HepG2 (cell line): ENCODE measurements around the gene S100A6. TPM values are rescaled to one million over a fixed set of nuclear protein-coding genes. Genes with fewer than 3 reads are reported as not detected.

Experiments used
- ATAC-seq: fragments of 200-7000 bp; cut with Tn5 transposase; 3 replicates; pipeline ENCODE4 v1.9.1; 2020; ENCODE audit warnings: mild to moderate bottlenecking, moderate library complexity
- BruUV-seq: library from RNA; stranded (reverse); fragments of 400-500 nt; replicated peaks from 2 replicates; lab custom pipeline; 2021; lab: Mats Ljungman, UMichigan
- CTCF ChIA-PET: fragments of 300-600 bp; formaldehyde crosslinking; extraction: SDS; loops from one replicate; lab custom pipeline; 2021; ENCODE audit warnings: low total read pairs, inconsistent platforms, low intra/inter-chr PET ratio; lab: Yijun Ruan, JAX
- POLR2A ChIA-PET: fragments of 350-600 bp; sonication (Branson Sonifier 250); formaldehyde crosslinking; loops from one replicate; lab custom pipeline; 2020; ENCODE audit warnings: antibody characterized with exemption, inconsistent platforms; lab: Yijun Ruan, JAX
- DNase-seq: peaks from one replicate; pipeline ENCODE4 v3.0.0-alpha.2; 2015; ENCODE audit warnings: low spot score
- FAIRE-seq: peaks from 3 replicates; lab custom pipeline; 2011; peaks lifted over from hg19 to GRCh38; lab: Jason Lieb, UNC
- H2AFZ ChIP-seq: one replicate; pipeline ENCODE4 v1.6.1; 2011; ENCODE audit warnings: low read length, inconsistent platforms
- H3K27ac ChIP-seq: fragments of 300-600 bp; 3 replicates; pipeline ENCODE4 v1.8.0; 2011; ENCODE audit warnings: mixed run types, mild to moderate bottlenecking, mixed read lengths, low read length, inconsistent platforms; ENCODE audit not compliant: insufficient read depth; ENCODE audit errors: extremely low read length
- H3K27me3 ChIP-seq, 2 experiments: fragments of 200-600 bp in 1 of 2; 2 replicates in 1 of 2; 3 replicates in 1 of 2; pipeline versions ENCODE4 v1.6.0 to v1.8.0; 2011; ENCODE audit warnings: low read length in 2 of 2, mild to moderate bottlenecking in 2 of 2, moderate library complexity in 2 of 2, inconsistent platforms in 1 of 2; ENCODE audit not compliant: insufficient read depth in 2 of 2, control insufficient read depth in 1 of 2
- H3K36me3 ChIP-seq, 2 experiments: fragments of 200-600 bp in 1 of 2; replicated peaks in 1 of 2; 2 replicates in 1 of 2; 3 replicates in 1 of 2; pipeline versions ENCODE4 v1.5.1 to v1.8.0; 2011; ENCODE audit warnings: low read length in 2 of 2, inconsistent platforms in 1 of 2; ENCODE audit not compliant: insufficient read depth in 2 of 2, control insufficient read depth in 1 of 2
- H3K4me1 ChIP-seq: 2 replicates; pipeline ENCODE4 v1.5.1; 2012; ENCODE audit warnings: low read length, inconsistent platforms; ENCODE audit not compliant: insufficient read depth
- H3K4me2 ChIP-seq: 2 replicates; pipeline ENCODE4 v1.6.0; 2011; ENCODE audit warnings: low read depth, low read length, inconsistent platforms
- H3K4me3 ChIP-seq, 3 experiments: fragments of 200-600 bp in 1 of 3; sonication (generic), shearing (Covaris generic) in 1 of 3; replicated peaks in 1 of 3; 2 replicates each; pipeline ENCODE4 v1.5.1; 2011 to 2016; ENCODE audit warnings: low read length in 3 of 3, inconsistent platforms in 2 of 3, low read depth in 2 of 3, mild to moderate bottlenecking in 2 of 3, control low read depth in 1 of 3, mixed read lengths in 1 of 3; ENCODE audit not compliant: insufficient read depth in 1 of 3
- H3K79me2 ChIP-seq: one replicate; pipeline ENCODE4 v1.6.1; 2011; ENCODE audit warnings: low read length, inconsistent platforms; ENCODE audit not compliant: insufficient read depth
- H3K9ac ChIP-seq: 2 replicates; pipeline ENCODE4 v1.6.0; 2011; ENCODE audit warnings: mild to moderate bottlenecking, low read depth, low read length, inconsistent platforms; ENCODE audit not compliant: insufficient read depth
- H3K9me3 ChIP-seq: 2 replicates; pipeline ENCODE4 v1.5.1; 2012; ENCODE audit warnings: mild to moderate bottlenecking, low read length
- H4K20me1 ChIP-seq: 2 replicates; pipeline ENCODE4 v1.6.0; 2011; ENCODE audit warnings: inconsistent platforms, mild to moderate bottlenecking, low read length, moderate library complexity; ENCODE audit not compliant: insufficient read depth
- CBX1 ChIP-seq: IDR thresholded peaks from one replicate; pipeline ENCODE4 v1.6.1; 2016; ENCODE audit warnings: antibody characterized with exemption, low read depth
- DMAP1 ChIP-seq: IDR thresholded peaks from 2 replicates; pipeline ENCODE4 v1.6.1; 2016
- DR1 ChIP-seq: sonication (generic); formaldehyde crosslinking; IDR thresholded peaks from 2 replicates; pipeline ENCODE4 v1.8.0; 2021; ENCODE audit warnings: mild to moderate bottlenecking, missing genetic modification reagents, inconsistent platforms
- HMG20A ChIP-seq: IDR thresholded peaks from 2 replicates; pipeline ENCODE4 v1.6.1; 2016; ENCODE audit warnings: borderline replicate concordance
- NBN ChIP-seq: fragments of 450-650 bp; conservative IDR thresholded peaks from 2 replicates; pipeline ENCODE4 v1.6.1; 2017
- RELA ChIP-seq: sonication (generic); formaldehyde crosslinking; IDR thresholded peaks from 2 replicates; pipeline ENCODE4 v1.4.0; 2020; ENCODE audit warnings: missing genetic modification reagents
- WGBS: methylation state at CpG from one replicate; pipeline ENCODE4 v1.1.6; 2017; ENCODE audit warnings: low lambda C conversion rate; 5-methylcytosine and 5-hydroxymethylcytosine counted together
- in situ Hi-C: cut with HindIII; loops from 2 replicates; pipeline ENCODE4 v1.10.0; 2017; ENCODE audit warnings: low pct_unique_long_range_greater_than_20kb; ENCODE audit not compliant: extremely low pct_ligation_motif_present
- intact Hi-C: fragments of 100-400 bp; cut with micrococcal nuclease; formaldehyde crosslinking; loops from one replicate; pipeline ENCODE4 v1.10.0; 2022; ENCODE audit not compliant: unreplicated experiment
- polyA plus RNA-seq, 8 experiments: library from polyadenylated mRNA; depleted of rRNA in 3 of 8; stranded (reverse) in 7 of 8; unstranded in 1 of 8; fragments of >200 nt; fragmentation: Illumina TruSeq in 4 of 8; extraction: Trizol in 4 of 8; gene quantifications; 2 replicates each; pipeline versions ENCODE4 v1.2.1 to v1.2.3, GENCODE V29; 2011 to 2016; ENCODE audit warnings: low read depth in 4 of 8, missing spikeins in 1 of 8, mixed read lengths in 1 of 8; ENCODE audit not compliant: insufficient read depth in 1 of 8
- total RNA-seq, 5 experiments: library from RNA; depleted of rRNA; stranded (reverse); fragments of >200 nt; fragmentation: Illumina TruSeq; extraction: Trizol; gene quantifications; 2 replicates each; pipeline ENCODE4 v1.2.3, GENCODE V29; 2016; ENCODE audit warnings: low read depth in 1 of 5
- TF ChIP-seq, protein P1 (sequence below): sonication (generic); formaldehyde crosslinking; IDR thresholded peaks from 2 replicates; pipeline ENCODE4 v1.5.0; 2020; ENCODE audit warnings: mild to moderate bottlenecking, missing genetic modification reagents, moderate library complexity
- TF ChIP-seq, protein P2 (sequence below): sonication (generic); formaldehyde crosslinking; IDR thresholded peaks from 2 replicates; pipeline ENCODE4 v1.5.0; 2020; ENCODE audit warnings: missing genetic modification reagents
- TF ChIP-seq, protein P3 (sequence below): sonication (generic); formaldehyde crosslinking; IDR thresholded peaks from 2 replicates; pipeline ENCODE4 v1.8.1; 2023; ENCODE audit warnings: mild to moderate bottlenecking, moderate library complexity, missing genetic modification reagents

S100A6 gene
- total and polyA plus RNA-seq, 2 of the 13 experiments (the other 11 are each of a cell fraction or from before 2014, with no cell fraction given), result 72.9 to 85.0 TPM

DNA sequence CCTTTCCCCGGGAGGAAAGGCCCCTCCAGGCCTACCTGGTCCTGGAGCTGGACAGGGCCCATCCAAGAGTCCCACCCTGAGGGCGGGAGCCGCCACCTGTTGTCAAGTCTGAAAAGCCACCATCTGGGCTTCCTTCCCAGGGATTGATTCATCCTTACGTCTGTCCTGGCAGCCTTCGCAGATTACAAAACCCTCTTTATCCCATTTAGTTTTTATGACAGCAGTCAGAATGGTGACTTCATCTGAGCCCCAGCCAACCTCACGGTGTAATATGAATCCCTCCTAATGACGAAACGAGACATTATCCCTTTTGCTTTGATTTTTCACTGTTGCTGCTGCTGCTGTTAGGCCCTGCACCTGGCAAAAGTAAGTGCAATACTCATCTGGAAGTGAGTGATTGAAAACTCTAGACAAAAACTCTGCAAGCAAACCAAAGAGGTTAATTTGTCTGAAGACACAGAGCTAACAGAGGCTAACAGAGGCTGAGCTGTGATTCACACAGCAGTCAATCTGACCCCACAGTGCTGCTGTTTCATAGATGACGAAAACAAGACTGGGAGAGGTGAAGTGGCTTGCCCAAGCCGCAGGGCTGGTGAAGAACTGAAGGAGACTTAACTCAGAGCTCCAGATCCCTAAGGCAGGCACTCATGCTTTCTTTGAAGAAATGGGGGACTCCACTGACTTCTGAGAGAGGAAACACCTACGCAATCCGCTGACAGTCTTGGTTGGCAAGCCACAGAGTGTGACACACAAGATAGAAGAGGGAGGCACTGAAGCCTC, 45.3 kb downstream of the S100A6 start:
- H3K27me3 ChIP-seq, result peaks cover 0 to 5% of the 10 kb centered on the region in 2 experiments; a peak in 3 of 5 replicates
- H3K9me3 ChIP-seq, result no peaks in the 10 kb centered on the region
- 28% methylated on average over 7 of the region's 12 CpGs for WGBS
- no peak overlapping the region for H3K4me3 ChIP-seq
- BruUV-seq, result no TSS peak
- ChIA-PET POLR2A (no interaction called here), CTCF (no interaction called here)
- no peaks in the 10 kb centered on the region for H3K36me3 ChIP-seq
- TF ChIP-seq, protein P1, sequence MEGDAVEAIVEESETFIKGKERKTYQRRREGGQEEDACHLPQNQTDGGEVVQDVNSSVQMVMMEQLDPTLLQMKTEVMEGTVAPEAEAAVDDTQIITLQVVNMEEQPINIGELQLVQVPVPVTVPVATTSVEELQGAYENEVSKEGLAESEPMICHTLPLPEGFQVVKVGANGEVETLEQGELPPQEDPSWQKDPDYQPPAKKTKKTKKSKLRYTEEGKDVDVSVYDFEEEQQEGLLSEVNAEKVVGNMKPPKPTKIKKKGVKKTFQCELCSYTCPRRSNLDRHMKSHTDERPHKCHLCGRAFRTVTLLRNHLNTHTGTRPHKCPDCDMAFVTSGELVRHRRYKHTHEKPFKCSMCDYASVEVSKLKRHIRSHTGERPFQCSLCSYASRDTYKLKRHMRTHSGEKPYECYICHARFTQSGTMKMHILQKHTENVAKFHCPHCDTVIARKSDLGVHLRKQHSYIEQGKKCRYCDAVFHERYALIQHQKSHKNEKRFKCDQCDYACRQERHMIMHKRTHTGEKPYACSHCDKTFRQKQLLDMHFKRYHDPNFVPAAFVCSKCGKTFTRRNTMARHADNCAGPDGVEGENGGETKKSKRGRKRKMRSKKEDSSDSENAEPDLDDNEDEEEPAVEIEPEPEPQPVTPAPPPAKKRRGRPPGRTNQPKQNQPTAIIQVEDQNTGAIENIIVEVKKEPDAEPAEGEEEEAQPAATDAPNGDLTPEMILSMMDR (CRISPR knock-in tag), result no peak
- no peak for TF ChIP-seq NBN
- no peak for TF ChIP-seq DMAP1 (CRISPR knock-in tag)
- TF ChIP-seq, protein P2, sequence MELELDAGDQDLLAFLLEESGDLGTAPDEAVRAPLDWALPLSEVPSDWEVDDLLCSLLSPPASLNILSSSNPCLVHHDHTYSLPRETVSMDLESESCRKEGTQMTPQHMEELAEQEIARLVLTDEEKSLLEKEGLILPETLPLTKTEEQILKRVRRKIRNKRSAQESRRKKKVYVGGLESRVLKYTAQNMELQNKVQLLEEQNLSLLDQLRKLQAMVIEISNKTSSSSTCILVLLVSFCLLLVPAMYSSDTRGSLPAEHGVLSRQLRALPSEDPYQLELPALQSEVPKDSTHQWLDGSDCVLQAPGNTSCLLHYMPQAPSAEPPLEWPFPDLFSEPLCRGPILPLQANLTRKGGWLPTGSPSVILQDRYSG (CRISPR knock-in tag), result no peak
- no peak for TF ChIP-seq RELA (CRISPR knock-in tag)
- TF ChIP-seq DR1 (CRISPR knock-in tag), result no peak
- no peak for TF ChIP-seq HMG20A (CRISPR knock-in tag)
- TF ChIP-seq, protein P3, sequence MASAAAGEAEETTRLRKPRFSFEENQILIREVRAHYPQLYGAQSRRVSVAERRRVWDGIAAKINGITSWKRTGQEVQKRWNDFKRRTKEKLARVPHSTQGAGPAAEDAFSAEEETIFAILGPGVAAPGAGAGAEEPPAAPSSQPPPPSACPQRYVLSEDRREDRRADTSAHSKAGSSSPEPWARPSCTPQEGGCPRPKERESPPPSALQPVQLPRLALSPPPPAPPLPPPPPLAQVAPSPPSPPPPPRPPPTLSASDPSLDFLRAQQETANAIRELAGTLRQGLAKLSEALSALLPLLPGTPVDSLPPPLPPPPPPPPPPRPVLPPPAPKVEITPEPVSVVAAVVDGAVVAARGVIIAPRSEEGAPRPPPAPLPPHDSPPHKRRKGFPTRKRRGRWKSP (CRISPR knock-in tag), result no peak
- TF ChIP-seq CBX1, result no peak
- intact Hi-C loops (no loop called here), in situ Hi-C loops (no loop called here)
- H3K4me1 ChIP-seq, result no peaks in the 10 kb centered on the region
- no peak overlapping the region for H3K4me2 ChIP-seq
- no peak overlapping the region for H3K9ac ChIP-seq
- ATAC-seq (no peak), FAIRE-seq (no peak), DNase-seq (no peak)
- no peaks in the 10 kb centered on the region for H3K79me2 ChIP-seq
- no peak overlapping the region for H2AFZ ChIP-seq
- H3K27ac ChIP-seq, result no peak overlapping the region
- no peaks in the 10 kb centered on the region for H4K20me1 ChIP-seq
